Retinal pigment epithelial cell (primary cell): ENCODE measurements around the gene GJA9.
"Not testable (repeated sequence)": the region's sequence is repeated elsewhere in the genome, so short reads cannot be mapped to it uniquely, and the experiment has no call there.

Source experiments
- DNase-seq: peaks from one replicate; pipeline ENCODE4 v3.0.0-alpha.2; 2010; ENCODE audit warnings: low read depth
- H3K4me3 ChIP-seq: 2 replicates; pipeline ENCODE4 v1.5.1; 2011; ENCODE audit warnings: mild to moderate bottlenecking, low read length, control low read depth, moderate library complexity
- CTCF ChIP-seq: conservative IDR thresholded peaks from 2 replicates; pipeline ENCODE4 v1.5.1; 2011; ENCODE audit warnings: low read depth, low read length, control low read depth, inconsistent platforms

GJA9 gene

GRCh38 chr1:38918568-38918967 lies 37.2 kb upstream of the GJA9 start:
- H3K4me3 ChIP-seq: no peak overlapping the region
- no peak for TF ChIP-seq CTCF
- DNase-seq: no peak

- no peak overlapping the region for H3K4me3 ChIP-seq
- DNase-seq: no peak
- TF ChIP-seq CTCF: no peak
Measured at GRCh38 chr1:38917772-38918171, 36.4 kb upstream of the GJA9 start.

- TF ChIP-seq CTCF: no peak
- no peak for DNase-seq
- no peak overlapping the region for H3K4me3 ChIP-seq
Measured at GRCh38 chr1:38917337-38917736, 36.0 kb upstream of the GJA9 start.

- no peak for DNase-seq
- H3K4me3 ChIP-seq: no peak overlapping the region
- no peak for TF ChIP-seq CTCF
Measured at GRCh38 chr1:38915352-38915948, 34.1 kb upstream of the GJA9 start.

- DNase-seq, H3K4me3 ChIP-seq: not testable (repeated sequence)
Measured at GRCh38 chr1:38914908-38915307, 33.5 kb upstream of the GJA9 start.

- TF ChIP-seq CTCF: no peak
- DNase-seq: no peak
- no peak overlapping the region for H3K4me3 ChIP-seq
Measured at GRCh38 chr1:38908821-38909220, 27.4 kb upstream of the GJA9 start.

- DNase-seq: no peak
- no peak overlapping the region for H3K4me3 ChIP-seq
- no peak for TF ChIP-seq CTCF
Measured at GRCh38 chr1:38905985-38906384, 24.6 kb upstream of the GJA9 start.

- DNase-seq: no peak
- no peak overlapping the region for H3K4me3 ChIP-seq
- TF ChIP-seq CTCF: no peak
Measured at GRCh38 chr1:38899560-38899959, 18.2 kb upstream of the GJA9 start.
